Trophoblast cell (in vitro differentiated cells and primary cell): ENCODE data around the gene NHERF2.

ENCODE experiments used
- DNase-seq, 2 donors: peaks; one replicate each; pipeline ENCODE4 v3.0.0-alpha.2; 2016
- H2AFZ ChIP-seq: 2 replicates; pipeline ENCODE4 v1.6.1; 2013; ENCODE audit warnings: low read length, moderate library complexity, mild to moderate bottlenecking; ENCODE audit not compliant: insufficient read depth, poor library complexity
- H2AK5ac ChIP-seq: 2 replicates; pipeline ENCODE4 v1.6.1; 2013; ENCODE audit warnings: mild to moderate bottlenecking, low read length
- H2BK120ac ChIP-seq: 2 replicates; pipeline ENCODE4 v1.6.1; 2013; ENCODE audit warnings: low read length, mild to moderate bottlenecking, moderate library complexity; ENCODE audit not compliant: insufficient read depth, poor library complexity
- H2BK12ac ChIP-seq: 2 replicates; pipeline ENCODE4 v1.6.1; 2013; ENCODE audit warnings: mild to moderate bottlenecking, low read length, moderate library complexity
- H2BK5ac ChIP-seq: 2 replicates; pipeline ENCODE4 v1.6.1; 2013; ENCODE audit warnings: low read length, low read depth, moderate library complexity, mild to moderate bottlenecking; ENCODE audit not compliant: poor library complexity
- H3K14ac ChIP-seq: 2 replicates; pipeline ENCODE4 v1.6.1; 2013; ENCODE audit warnings: mild to moderate bottlenecking, low read length
- H3K18ac ChIP-seq: 2 replicates; pipeline ENCODE4 v1.6.1; 2013; ENCODE audit warnings: mild to moderate bottlenecking, low read length
- H3K23ac ChIP-seq: 2 replicates; pipeline ENCODE4 v1.6.1; 2013; ENCODE audit warnings: low read length
- H3K27ac ChIP-seq: 2 replicates; pipeline ENCODE4 v1.5.1; 2013; ENCODE audit warnings: low read depth, mild to moderate bottlenecking, inconsistent platforms, low read length, moderate library complexity
- H3K27me3 ChIP-seq: 2 replicates; pipeline ENCODE4 v1.6.1; 2013; ENCODE audit warnings: inconsistent platforms, mild to moderate bottlenecking, low read length, moderate library complexity; ENCODE audit not compliant: insufficient read depth
- H3K36me3 ChIP-seq, 2 experiments: 1 replicate in 1 of 2; 2 replicates in 1 of 2; pipeline ENCODE4 v1.6.1; 2013; ENCODE audit warnings: low read length in 2 of 2, mild to moderate bottlenecking in 2 of 2, moderate library complexity in 1 of 2; ENCODE audit not compliant: insufficient read depth in 2 of 2, control insufficient read depth in 1 of 2
- H3K4ac ChIP-seq: 2 replicates; pipeline ENCODE4 v1.6.1; 2013; ENCODE audit warnings: low read depth, mild to moderate bottlenecking, low read length, moderate library complexity
- H3K4me1 ChIP-seq, 2 experiments: 1 replicate in 1 of 2; 2 replicates in 1 of 2; pipeline ENCODE4 v1.6.1; 2013; ENCODE audit warnings: low read length in 2 of 2, mild to moderate bottlenecking in 2 of 2, moderate library complexity in 1 of 2; ENCODE audit not compliant: insufficient read depth in 2 of 2, control insufficient read depth in 1 of 2
- H3K4me2 ChIP-seq: 2 replicates; pipeline ENCODE4 v1.6.1; 2013; ENCODE audit warnings: inconsistent platforms, mild to moderate bottlenecking, low read length, moderate library complexity
- H3K4me3 ChIP-seq: 2 replicates; pipeline ENCODE4 v1.5.1; 2013; ENCODE audit warnings: mild to moderate bottlenecking, low read depth, low read length, inconsistent platforms
- H3K79me1 ChIP-seq: one replicate; pipeline ENCODE4 v1.6.1; 2013; ENCODE audit warnings: low read length
- H3K79me2 ChIP-seq: 2 replicates; pipeline ENCODE4 v1.6.1; 2013; ENCODE audit warnings: low read length, mild to moderate bottlenecking; ENCODE audit not compliant: control insufficient read depth, insufficient read depth, poor library complexity
- H3K9ac ChIP-seq: 2 replicates; pipeline ENCODE4 v1.6.1; 2013; ENCODE audit warnings: mild to moderate bottlenecking, low read length
- H3K9me3 ChIP-seq: 2 replicates; pipeline ENCODE4 v1.6.1; 2013; ENCODE audit warnings: low read depth, mild to moderate bottlenecking, control low read depth, inconsistent platforms, low read length; ENCODE audit not compliant: insufficient read depth
- H4K12ac ChIP-seq: 2 replicates; pipeline ENCODE4 v1.6.1; 2013; ENCODE audit warnings: low read depth, mild to moderate bottlenecking, low read length, moderate library complexity
- H4K8ac ChIP-seq: 2 replicates; pipeline ENCODE4 v1.6.1; 2013; ENCODE audit warnings: low read depth, mild to moderate bottlenecking, low read length, moderate library complexity
- H4K91ac ChIP-seq: one replicate; pipeline ENCODE4 v1.6.1; 2013; ENCODE audit warnings: low read depth, mild to moderate bottlenecking, low read length, moderate library complexity
- WGBS: extraction: QIAGEN DNeasy Blood & Tissue Kit; methylation state at CpG from one replicate; pipeline ENCODE4 v1.1.7; 2013; ENCODE audit warnings: missing lambda C conversion rate; ENCODE audit not compliant: insufficient read length, insufficient coverage; ENCODE audit errors: extremely low coverage; 5-methylcytosine and 5-hydroxymethylcytosine counted together

NHERF2 gene

GRCh38 chr16:1998852-1999801, 27.6 kb upstream of the NHERF2 start:
- H3K4me2 ChIP-seq, result no peak overlapping the region
- peaks cover 2% of the 10 kb centered on the region in 2 experiments for H3K4me1 ChIP-seq
- H4K8ac ChIP-seq, result no peak overlapping the region
- no peak overlapping the region for H2AFZ ChIP-seq
- H2BK5ac ChIP-seq, result no peak overlapping the region
- H3K9ac ChIP-seq, result no peak overlapping the region
- no peak overlapping the region for H3K18ac ChIP-seq
- H3K4ac ChIP-seq, result no peak overlapping the region
- DNase-seq, result no peak
- no peak overlapping the region for H3K27ac ChIP-seq
- H3K9me3 ChIP-seq, result no peaks in the 10 kb centered on the region
- H3K36me3 ChIP-seq, result peaks cover 61 to 67% of the 10 kb centered on the region in 2 experiments
- H2AK5ac ChIP-seq, result no peak overlapping the region
- H3K23ac ChIP-seq, result no peak overlapping the region
- H3K14ac ChIP-seq, result no peak overlapping the region
- no CpG with 5 or more reads among the region's 39 CpGs for WGBS
- no peaks in the 10 kb centered on the region for H3K79me2 ChIP-seq
- H3K4me3 ChIP-seq, result no peak overlapping the region
- H4K91ac ChIP-seq, result no peak overlapping the region
- no peaks in the 10 kb centered on the region for H3K79me1 ChIP-seq
- no peak overlapping the region for H4K12ac ChIP-seq
- no peaks in the 10 kb centered on the region for H3K27me3 ChIP-seq
- H2BK120ac ChIP-seq, result no peak overlapping the region
- no peak overlapping the region for H2BK12ac ChIP-seq

- Histone ChIP-seq H3K36me3 (peaks cover 63 to 67% of the 10 kb centered on the region in 2 experiments), H3K79me2 (no peaks in the 10 kb centered on the region), H2AFZ (no peak overlapping the region), H3K4me3 (no peak overlapping the region), H4K12ac (no peak overlapping the region), H2AK5ac (no peak overlapping the region), H2BK5ac (no peak overlapping the region), H4K91ac (no peak overlapping the region), H3K79me1 (no peaks in the 10 kb centered on the region), H3K27ac (no peak overlapping the region), H3K18ac (no peak overlapping the region), H3K9me3 (no peaks in the 10 kb centered on the region), H4K8ac (no peak overlapping the region), H2BK120ac (no peak overlapping the region), H3K23ac (no peak overlapping the region), H3K4ac (no peak overlapping the region), H3K9ac (no peak overlapping the region), H3K4me1 (peaks cover 5% of the 10 kb centered on the region in 2 experiments), H3K4me2 (no peak overlapping the region), H3K27me3 (no peaks in the 10 kb centered on the region), H3K14ac (no peak overlapping the region), H2BK12ac (no peak overlapping the region)
- no peak for DNase-seq
- WGBS, result no CpG with 5 or more reads among the region's 28 CpGs
Observed at GRCh38 chr16:1999866-2000514, 26.7 kb upstream of the NHERF2 start.

GRCh38 chr16:2001035-2001434, 25.7 kb upstream of the NHERF2 start:
- Histone ChIP-seq H3K23ac (no peak overlapping the region), H3K14ac (no peak overlapping the region), H3K4me2 (no peak overlapping the region), H3K4ac (no peak overlapping the region), H2AFZ (no peak overlapping the region), H4K12ac (no peak overlapping the region), H4K91ac (no peak overlapping the region), H3K9me3 (no peaks in the 10 kb centered on the region), H2AK5ac (no peak overlapping the region), H3K36me3 (peaks cover 64 to 68% of the 10 kb centered on the region in 2 experiments), H3K18ac (no peak overlapping the region), H3K4me3 (no peak overlapping the region), H4K8ac (no peak overlapping the region), H2BK5ac (no peak overlapping the region), H3K4me1 (peaks cover 5% of the 10 kb centered on the region in 2 experiments), H3K27me3 (no peaks in the 10 kb centered on the region), H2BK120ac (no peak overlapping the region), H3K79me1 (no peaks in the 10 kb centered on the region), H2BK12ac (no peak overlapping the region), H3K79me2 (no peaks in the 10 kb centered on the region), H3K27ac (no peak overlapping the region), H3K9ac (no peak overlapping the region)
- WGBS, result no CpG with 5 or more reads among the region's 19 CpGs
- no peak for DNase-seq

GRCh38 chr16:2001456-2002355, 25.0 kb upstream of the NHERF2 start:
- no peak overlapping the region for H3K4ac ChIP-seq
- no peak overlapping the region for H4K8ac ChIP-seq
- no peak overlapping the region for H3K4me3 ChIP-seq
- no peak overlapping the region for H3K23ac ChIP-seq
- no peak overlapping the region for H4K12ac ChIP-seq
- no peak overlapping the region for H3K18ac ChIP-seq
- H3K4me1 ChIP-seq, result peaks cover 5% of the 10 kb centered on the region in 2 experiments
- no peak overlapping the region for H3K9ac ChIP-seq
- no peak overlapping the region for H2BK12ac ChIP-seq
- H3K36me3 ChIP-seq, result peaks cover 64 to 67% of the 10 kb centered on the region in 2 experiments
- H3K79me2 ChIP-seq, result peaks cover 3% of the 10 kb centered on the region
- no peak overlapping the region for H3K4me2 ChIP-seq
- WGBS, result no CpG with 5 or more reads among the region's 53 CpGs
- H2BK5ac ChIP-seq, result no peak overlapping the region
- no peak overlapping the region for H3K14ac ChIP-seq
- H3K27me3 ChIP-seq, result no peaks in the 10 kb centered on the region
- no peak overlapping the region for H2AK5ac ChIP-seq
- H2AFZ ChIP-seq, result no peak overlapping the region
- no peaks in the 10 kb centered on the region for H3K79me1 ChIP-seq
- no peak overlapping the region for H2BK120ac ChIP-seq
- peaks cover 1% of the 10 kb centered on the region for H3K9me3 ChIP-seq
- no peak for DNase-seq
- H4K91ac ChIP-seq, result no peak overlapping the region
- no peak overlapping the region for H3K27ac ChIP-seq
